IMR-90 (cell line): ENCODE results near the gene NPHP4. TPM values are rescaled to one million over a fixed set of nuclear protein-coding genes. Genes with fewer than 3 reads are reported as not detected.

ENCODE experiments used
- ATAC-seq: fragments of 200-7000 bp; cut with Tn5 transposase; 2 replicates; pipeline ENCODE4 v1.9.1; 2020; ENCODE audit warnings: low read depth, mild to moderate bottlenecking, moderate library complexity
- BruUV-seq: library from RNA; stranded (reverse); fragments of 400-500 nt; replicated peaks from 2 replicates; lab custom pipeline; 2021; lab: Mats Ljungman, UMichigan
- CTCF ChIA-PET: fragments of 300-600 bp; formaldehyde crosslinking; extraction: SDS; loops from one replicate; lab custom pipeline; 2021; ENCODE audit warnings: antibody characterized with exemption; lab: Yijun Ruan, JAX
- POLR2A ChIA-PET: fragments of 300-600 bp; sonication (Branson Sonifier 250); formaldehyde crosslinking; loops from one replicate; lab custom pipeline; 2022; ENCODE audit warnings: antibody characterized with exemption; ENCODE audit not compliant: unreplicated experiment; lab: Charles Lee
- DNase-seq: peaks from one replicate; pipeline ENCODE4 v3.0.0; 2013
- H2AFZ ChIP-seq: replicated peaks from 2 replicates; pipeline ENCODE3; 2013; ENCODE audit warnings: low read length, mild to moderate bottlenecking; ENCODE audit not compliant: poor library complexity
- H2AK5ac ChIP-seq: 2 replicates; pipeline ENCODE4 v1.6.1; 2013; ENCODE audit warnings: low read depth, low read length, inconsistent platforms
- H2AK9ac ChIP-seq: replicated peaks from 2 replicates; pipeline ENCODE3; 2013; ENCODE audit warnings: mild to moderate bottlenecking, low read depth, low read length, moderate library complexity; ENCODE audit not compliant: poor library complexity
- H2BK120ac ChIP-seq: 2 replicates; pipeline ENCODE4 v1.6.1; 2013; ENCODE audit warnings: low read depth, low read length, inconsistent platforms
- H2BK15ac ChIP-seq: 3 replicates; pipeline ENCODE4 v1.6.1; 2013; ENCODE audit warnings: low read depth, low read length, inconsistent platforms
- H2BK20ac ChIP-seq: 2 replicates; pipeline ENCODE4 v1.6.1; 2013; ENCODE audit warnings: low read depth, mild to moderate bottlenecking, inconsistent platforms, low read length, moderate library complexity
- H2BK5ac ChIP-seq: 2 replicates; pipeline ENCODE4 v1.6.1; 2013; ENCODE audit warnings: mild to moderate bottlenecking, low read depth, low read length, inconsistent platforms; ENCODE audit not compliant: poor library complexity, severe bottlenecking
- H3K14ac ChIP-seq: replicated peaks from 2 replicates; pipeline ENCODE4 v1.6.1; 2013; ENCODE audit warnings: low read depth, low read length, inconsistent platforms
- H3K18ac ChIP-seq: 2 replicates; pipeline ENCODE4 v1.6.1; 2013; ENCODE audit warnings: low read depth, low read length, control low read depth
- H3K23ac ChIP-seq: 2 replicates; pipeline ENCODE4 v1.6.1; 2013; ENCODE audit warnings: low read depth, low read length, inconsistent platforms
- H3K27ac ChIP-seq: 2 replicates; pipeline ENCODE4 v1.5.1; 2013; ENCODE audit warnings: mild to moderate bottlenecking, control low read depth, low read length; ENCODE audit not compliant: insufficient read depth
- H3K27me3 ChIP-seq: 2 replicates; pipeline ENCODE4 v1.6.1; 2013; ENCODE audit warnings: low read length; ENCODE audit not compliant: control insufficient read depth, insufficient read depth
- H3K36me3 ChIP-seq: 2 replicates; pipeline ENCODE4 v1.6.1; 2013; ENCODE audit warnings: low read length, mixed read lengths; ENCODE audit not compliant: control insufficient read depth, insufficient read depth
- H3K4ac ChIP-seq: 2 replicates; pipeline ENCODE4 v1.6.1; 2013; ENCODE audit warnings: low read depth, low read length, inconsistent platforms
- H3K4me1 ChIP-seq: 2 replicates; pipeline ENCODE4 v1.6.1; 2013; ENCODE audit warnings: low read length, mixed read lengths; ENCODE audit not compliant: control insufficient read depth, insufficient read depth
- H3K4me2 ChIP-seq: 2 replicates; pipeline ENCODE4 v1.6.1; 2013; ENCODE audit warnings: low read depth, mild to moderate bottlenecking, control low read depth, low read length, moderate library complexity
- H3K4me3 ChIP-seq: 2 replicates; pipeline ENCODE4 v1.5.1; 2013; ENCODE audit warnings: low read depth, mild to moderate bottlenecking, control low read depth, low read length, moderate library complexity; ENCODE audit not compliant: insufficient read depth
- H3K56ac ChIP-seq: 2 replicates; pipeline ENCODE4 v1.6.1; 2013; ENCODE audit warnings: low read length, inconsistent platforms; ENCODE audit not compliant: insufficient read depth; ENCODE audit errors: extremely low read depth
- H3K79me1 ChIP-seq, 2 experiments: 2 replicates each; pipeline ENCODE4 v1.6.1; 2013; ENCODE audit warnings: low read length in 2 of 2, inconsistent platforms in 1 of 2, low read depth in 1 of 2
- H3K9ac ChIP-seq: 2 replicates; pipeline ENCODE4 v1.6.1; 2013; ENCODE audit warnings: low read depth, low read length, control low read depth
- H3K9me1 ChIP-seq: 2 replicates; pipeline ENCODE4 v1.6.1; 2013; ENCODE audit warnings: low read length, inconsistent platforms; ENCODE audit not compliant: insufficient read depth
- H3K9me3 ChIP-seq: 2 replicates; pipeline ENCODE4 v1.6.1; 2013; ENCODE audit warnings: low read length; ENCODE audit not compliant: control insufficient read depth, insufficient read depth
- H4K20me1 ChIP-seq: 2 replicates; pipeline ENCODE4 v1.6.1; 2013; ENCODE audit warnings: low read length, inconsistent platforms; ENCODE audit not compliant: insufficient read depth
- H4K5ac ChIP-seq: 2 replicates; pipeline ENCODE4 v1.6.1; 2013; ENCODE audit warnings: mild to moderate bottlenecking, low read depth, low read length, control low read depth
- H4K8ac ChIP-seq, 2 experiments: 2 replicates each; pipeline ENCODE4 v1.6.1; 2013; ENCODE audit warnings: low read depth in 2 of 2, low read length in 2 of 2, control low read depth in 1 of 2, inconsistent platforms in 1 of 2
- H4K91ac ChIP-seq: 2 replicates; pipeline ENCODE4 v1.6.1; 2013; ENCODE audit warnings: low read depth, low read length, inconsistent platforms; ENCODE audit not compliant: insufficient read depth
- FOS ChIP-seq: fragments of 150-350 bp; IDR thresholded peaks from 2 replicates; pipeline ENCODE4 v1.6.1; 2016; ENCODE audit warnings: low read depth, low read length
- WGBS, 2 experiments: methylation state at CpG; one replicate each; pipeline versions ENCODE4 v1.1.5 to v1.1.7; 2013; ENCODE audit warnings: missing lambda C conversion rate in 2 of 2; ENCODE audit not compliant: insufficient read length in 1 of 2; ENCODE audit errors: extremely low coverage in 2 of 2; 5-methylcytosine and 5-hydroxymethylcytosine counted together
- dilution Hi-C: fragments of 300-500 bp; cut with HindIII; formaldehyde crosslinking; loops from one replicate; pipeline ENCODE4 v1.14.3; 2018; ENCODE audit warnings: low sequenced_read_pairs; ENCODE audit not compliant: unreplicated experiment
- in situ Hi-C: fragments of 300-500 bp; cut with MboI; formaldehyde crosslinking; loops from 3 replicates; pipeline ENCODE4 v1.14.3; 2019; ENCODE audit warnings: low sequenced_read_pairs, inconsistent platforms, mixed read lengths
- intact Hi-C: fragments of 100-400 bp; cut with micrococcal nuclease; formaldehyde crosslinking; loops from 2 replicates; pipeline ENCODE4 v1.10.0; 2022
- polyA plus RNA-seq, 3 experiments: library from polyadenylated mRNA; depleted of rRNA; stranded (reverse); fragments of >200 nt; gene quantifications; 2 replicates each; pipeline ENCODE4 v1.2.3, GENCODE V29; 2012; ENCODE audit warnings: low replicate concordance in 1 of 3
- total RNA-seq: library from RNA; depleted of rRNA; stranded (reverse); fragments of >200 nt; gene quantifications from 2 replicates; pipeline ENCODE4 v1.2.3, GENCODE V29; 2012
- TF ChIP-seq, protein P1 (sequence below): conservative IDR thresholded peaks from 2 replicates; pipeline ENCODE4 v1.5.1; 2012; ENCODE audit warnings: mild to moderate bottlenecking, low read depth, low read length, improper control_type of control experiment

Gene NPHP4
- total and polyA plus RNA-seq, 2 of the 4 experiments (the other 2 are of a cell fraction) = 2.0 to 5.5 TPM

DNA sequence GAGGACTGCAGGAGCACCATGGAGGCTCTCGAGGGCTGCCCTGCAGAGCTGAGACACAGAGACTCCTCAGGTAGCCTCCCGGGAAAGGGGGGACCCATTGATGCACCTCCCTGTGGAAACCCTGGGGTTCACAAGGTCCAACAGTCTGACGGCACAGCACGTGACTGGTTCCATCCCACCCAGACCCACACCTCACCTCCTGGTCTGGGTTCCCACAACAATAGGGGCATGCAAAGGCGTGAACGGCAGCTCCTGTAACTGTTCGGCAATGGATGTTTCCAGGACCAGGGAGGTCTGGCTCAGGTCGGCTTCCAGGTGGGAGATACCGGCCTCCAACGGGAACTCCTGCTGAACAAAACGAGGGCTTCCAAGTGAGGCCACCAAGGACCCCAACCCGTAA is 86.8 kb downstream of the NPHP4 start:
- no peaks in the 10 kb centered on the region for H3K27me3 ChIP-seq
- no peak overlapping the region for H3K18ac ChIP-seq
- peaks cover 11% of the 10 kb centered on the region for H3K36me3 ChIP-seq
- H3K56ac ChIP-seq = no peak overlapping the region
- H3K9me3 ChIP-seq = no peaks in the 10 kb centered on the region
- TF ChIP-seq, protein P1, sequence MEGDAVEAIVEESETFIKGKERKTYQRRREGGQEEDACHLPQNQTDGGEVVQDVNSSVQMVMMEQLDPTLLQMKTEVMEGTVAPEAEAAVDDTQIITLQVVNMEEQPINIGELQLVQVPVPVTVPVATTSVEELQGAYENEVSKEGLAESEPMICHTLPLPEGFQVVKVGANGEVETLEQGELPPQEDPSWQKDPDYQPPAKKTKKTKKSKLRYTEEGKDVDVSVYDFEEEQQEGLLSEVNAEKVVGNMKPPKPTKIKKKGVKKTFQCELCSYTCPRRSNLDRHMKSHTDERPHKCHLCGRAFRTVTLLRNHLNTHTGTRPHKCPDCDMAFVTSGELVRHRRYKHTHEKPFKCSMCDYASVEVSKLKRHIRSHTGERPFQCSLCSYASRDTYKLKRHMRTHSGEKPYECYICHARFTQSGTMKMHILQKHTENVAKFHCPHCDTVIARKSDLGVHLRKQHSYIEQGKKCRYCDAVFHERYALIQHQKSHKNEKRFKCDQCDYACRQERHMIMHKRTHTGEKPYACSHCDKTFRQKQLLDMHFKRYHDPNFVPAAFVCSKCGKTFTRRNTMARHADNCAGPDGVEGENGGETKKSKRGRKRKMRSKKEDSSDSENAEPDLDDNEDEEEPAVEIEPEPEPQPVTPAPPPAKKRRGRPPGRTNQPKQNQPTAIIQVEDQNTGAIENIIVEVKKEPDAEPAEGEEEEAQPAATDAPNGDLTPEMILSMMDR = no peak
- no peak for TF ChIP-seq FOS
- in situ Hi-C loops (loop anchor here (25.0 kb wide), 1 partner anchor 1993 kb away; the partner anchor contains the start of gene C1orf174), dilution Hi-C loops (no loop called here), intact Hi-C loops (no loop called here)
- no peak overlapping the region for H3K4ac ChIP-seq
- H2BK5ac ChIP-seq = no peak overlapping the region
- H2BK15ac ChIP-seq = no peak overlapping the region
- H4K5ac ChIP-seq = no peak overlapping the region
- DNase-seq (no peak), ATAC-seq (no peak)
- H3K4me1 ChIP-seq = no peaks in the 10 kb centered on the region
- H4K20me1 ChIP-seq = no peaks in the 10 kb centered on the region
- WGBS, 2 experiments = 98% methylated on average over 5 of the region's 12 CpGs; no CpG with 5 or more reads in 1 of the 2 experiments
- H2AK5ac ChIP-seq = no peak overlapping the region
- no TSS peak for BruUV-seq
- H3K4me2 ChIP-seq = no peak overlapping the region
- H3K9me1 ChIP-seq = 0 out of 2 replicates have a peak, but pooled peaks cover 5% of the 10 kb centered on the region
- no peaks in the 10 kb centered on the region for H3K79me1 ChIP-seq
- H3K23ac ChIP-seq = no peak overlapping the region
- ChIA-PET CTCF (interaction anchor here (1.2 kb wide), 1 partner anchor 10 kb away, joined by 3 read pairs; no protein-coding TSS in a partner anchor), POLR2A (no interaction called here)
- no peak overlapping the region for H2AK9ac ChIP-seq
- no peak overlapping the region for H3K9ac ChIP-seq
- H3K27ac ChIP-seq = no peak overlapping the region
- no peak overlapping the region for H4K91ac ChIP-seq
- H4K8ac ChIP-seq = no peak overlapping the region
- no peak overlapping the region for H2BK120ac ChIP-seq
- H3K4me3 ChIP-seq = no peak overlapping the region
- H2BK20ac ChIP-seq = no peak overlapping the region
- H2AFZ ChIP-seq = no peak overlapping the region
- no peak overlapping the region for H3K14ac ChIP-seq
